Muscle layer of duodenum (tissue), 2 donors: ENCODE measurements around the gene CTIF.

Source experiments
- H3K27ac ChIP-seq: one replicate; pipeline ENCODE4 v1.7.0; 2013; ENCODE audit warnings: mild to moderate bottlenecking, low read length
- H3K27me3 ChIP-seq: one replicate; pipeline ENCODE4 v1.7.0; 2013; ENCODE audit warnings: low read depth, mild to moderate bottlenecking, control low read depth, low read length
- H3K36me3 ChIP-seq, 2 donors: one replicate each; pipeline ENCODE4 v1.7.0; 2013; ENCODE audit warnings: low read length in 2 of 2, control low read depth in 1 of 2, mild to moderate bottlenecking in 1 of 2; ENCODE audit not compliant: insufficient read depth in 2 of 2, control insufficient read depth in 1 of 2
- H3K4me1 ChIP-seq, 2 donors: one replicate each; pipeline ENCODE4 v1.7.0; 2013; ENCODE audit warnings: low read length in 2 of 2, mild to moderate bottlenecking in 2 of 2, control low read depth in 1 of 2, moderate library complexity in 1 of 2; ENCODE audit not compliant: insufficient read depth in 2 of 2, control insufficient read depth in 1 of 2
- H3K4me3 ChIP-seq, 2 donors: one replicate each; pipeline ENCODE4 v1.7.0; 2013; ENCODE audit warnings: low read length in 2 of 2, low read depth in 1 of 2, mild to moderate bottlenecking in 1 of 2
- H3K9me3 ChIP-seq, 2 donors: one replicate each; pipeline ENCODE4 v1.7.0; 2013; ENCODE audit warnings: low read length in 2 of 2, control low read depth in 1 of 2, mild to moderate bottlenecking in 1 of 2; ENCODE audit not compliant: control insufficient read depth in 1 of 2
- donor health status: healthy.

CTIF gene

GRCh38 chr18:48607056-48607984 lies 68.5 kb downstream of the CTIF start:
- Histone ChIP-seq H3K4me1 (peaks cover 0 to 15% of the 10 kb centered on the region in 2 donors), H3K36me3 (no peaks in the 10 kb centered on the region), H3K27ac (no peak overlapping the region), H3K9me3 (no peaks in the 10 kb centered on the region), H3K27me3 (no peaks in the 10 kb centered on the region), H3K4me3 (no peak overlapping the region)

GRCh38 chr18:48608581-48608980 lies 69.8 kb downstream of the CTIF start:
- Histone ChIP-seq H3K36me3 (no peaks in the 10 kb centered on the region), H3K4me1 (peaks cover 6 to 22% of the 10 kb centered on the region in 2 donors), H3K27me3 (no peaks in the 10 kb centered on the region), H3K4me3 (no peak overlapping the region), H3K9me3 (no peaks in the 10 kb centered on the region), H3K27ac (no peak overlapping the region)

GRCh38 chr18:48609114-48609513 lies 70.3 kb downstream of the CTIF start:
- Histone ChIP-seq H3K27me3 (no peaks in the 10 kb centered on the region), H3K27ac (no peak overlapping the region), H3K4me3 (no peak overlapping the region), H3K9me3 (no peaks in the 10 kb centered on the region), H3K4me1 (peaks cover 6 to 25% of the 10 kb centered on the region in 2 donors), H3K36me3 (no peaks in the 10 kb centered on the region)

- H3K27ac ChIP-seq, result no peak overlapping the region
- no peaks in the 10 kb centered on the region for H3K9me3 ChIP-seq
- no peaks in the 10 kb centered on the region for H3K36me3 ChIP-seq
- H3K4me3 ChIP-seq, result no peak overlapping the region
- H3K4me1 ChIP-seq, result peaks cover 6 to 25% of the 10 kb centered on the region in 2 donors
- H3K27me3 ChIP-seq, result no peaks in the 10 kb centered on the region
Observed at GRCh38 chr18:48609820-48610815, 71.3 kb downstream of the CTIF start.

GRCh38 chr18:48611203-48611602 lies 72.4 kb downstream of the CTIF start:
- Histone ChIP-seq H3K4me1 (peaks cover 6 to 25% of the 10 kb centered on the region in 2 donors), H3K27me3 (no peaks in the 10 kb centered on the region), H3K36me3 (no peaks in the 10 kb centered on the region), H3K27ac (no peak overlapping the region), H3K9me3 (no peaks in the 10 kb centered on the region), H3K4me3 (no peak overlapping the region)

GRCh38 chr18:48611785-48612480 lies 73.1 kb downstream of the CTIF start:
- Histone ChIP-seq H3K27ac (no peak overlapping the region), H3K36me3 (no peaks in the 10 kb centered on the region), H3K4me3 (no peak overlapping the region), H3K4me1 (peaks cover 6 to 23% of the 10 kb centered on the region in 2 donors), H3K9me3 (no peaks in the 10 kb centered on the region), H3K27me3 (no peaks in the 10 kb centered on the region)

- no peaks in the 10 kb centered on the region for H3K9me3 ChIP-seq
- no peaks in the 10 kb centered on the region for H3K36me3 ChIP-seq
- no peak overlapping the region for H3K27ac ChIP-seq
- peaks cover 10 to 20% of the 10 kb centered on the region in 2 donors for H3K4me1 ChIP-seq
- H3K4me3 ChIP-seq, result no peak overlapping the region
- no peaks in the 10 kb centered on the region for H3K27me3 ChIP-seq
Observed at GRCh38 chr18:48612511-48612910, 73.7 kb downstream of the CTIF start.

- H3K9me3 ChIP-seq, result no peaks in the 10 kb centered on the region
- no peaks in the 10 kb centered on the region for H3K36me3 ChIP-seq
- no peaks in the 10 kb centered on the region for H3K27me3 ChIP-seq
- no peak overlapping the region for H3K27ac ChIP-seq
- peaks cover 10 to 20% of the 10 kb centered on the region in 2 donors for H3K4me1 ChIP-seq
- H3K4me3 ChIP-seq, result no peak overlapping the region
Observed at GRCh38 chr18:48612917-48613316, 74.1 kb downstream of the CTIF start.

- no peak overlapping the region for H3K4me3 ChIP-seq
- H3K36me3 ChIP-seq, result no peaks in the 10 kb centered on the region
- no peak overlapping the region for H3K27ac ChIP-seq
- H3K4me1 ChIP-seq, result peaks cover 10 to 13% of the 10 kb centered on the region in 2 donors
- H3K9me3 ChIP-seq, result no peaks in the 10 kb centered on the region
- no peaks in the 10 kb centered on the region for H3K27me3 ChIP-seq
Observed at GRCh38 chr18:48613589-48614404, 75.0 kb downstream of the CTIF start.
